Caco-2 (cell line): Measurements from ENCODE around the gene FA2H. TPM values are rescaled to one million over a fixed set of nuclear protein-coding genes. Genes with fewer than 3 reads are reported as not detected.
"Not testable (repeated sequence)": the region's sequence is repeated elsewhere in the genome, so short reads cannot be mapped to it uniquely, and the experiment has no call there.

ENCODE experiments used
- BruUV-seq: library from RNA; stranded (reverse); fragments of 400-500 nt; replicated peaks from 2 replicates; lab custom pipeline; 2021; lab: Mats Ljungman, UMichigan
- CTCF ChIA-PET: fragments of 300-600 bp; sonication (Branson Sonifier 250); formaldehyde crosslinking; loops from one replicate; lab custom pipeline; 2022; ENCODE audit warnings: antibody characterized with exemption; lab: Charles Lee
- POLR2A ChIA-PET: fragments of 300-600 bp; sonication (Branson Sonifier 250); formaldehyde crosslinking; loops from one replicate; lab custom pipeline; 2022; ENCODE audit warnings: antibody characterized with exemption; lab: Charles Lee
- DNase-seq, 2 experiments: peaks; one replicate each; pipeline versions ENCODE4 v3.0.0 to v3.0.0-alpha.2; 2020 to 2022
- H3K27me3 ChIP-seq: replicated peaks from 2 replicates; pipeline ENCODE4 v1.6.0; 2011; ENCODE audit warnings: low read length; ENCODE audit not compliant: control insufficient read depth, insufficient read depth
- H3K36me3 ChIP-seq: 2 replicates; pipeline ENCODE4 v1.5.1; 2011; ENCODE audit warnings: low read length; ENCODE audit not compliant: control insufficient read depth, insufficient read depth
- H3K4me1 ChIP-seq: fragments of 250-450 bp; sonication (Bioruptor Pico); 2 replicates; pipeline ENCODE4 v1.5.1; 2020; ENCODE audit warnings: mild to moderate bottlenecking
- H3K4me3 ChIP-seq: 2 replicates; pipeline ENCODE4 v1.5.1; 2011; ENCODE audit warnings: low read depth, mild to moderate bottlenecking, control low read depth, low read length
- H3K9me3 ChIP-seq: fragments of 250-450 bp; sonication (Bioruptor Pico); 2 replicates; pipeline ENCODE4 v1.5.1; 2020; ENCODE audit warnings: mild to moderate bottlenecking, moderate library complexity
- H3K27ac Mint-ChIP-seq: one replicate; pipeline ENCODE4 v1.8.0; 2022; ENCODE audit warnings: mixed read lengths; ENCODE audit not compliant: unreplicated experiment
- H3K27me3 Mint-ChIP-seq: one replicate; pipeline ENCODE4 v1.8.0; 2022; ENCODE audit warnings: mixed read lengths; ENCODE audit not compliant: insufficient read depth, unreplicated experiment
- H3K36me3 Mint-ChIP-seq: one replicate; pipeline ENCODE4 v1.8.0; 2022; ENCODE audit warnings: mild to moderate bottlenecking, mixed read lengths; ENCODE audit not compliant: insufficient read depth, unreplicated experiment
- H3K4me1 Mint-ChIP-seq: one replicate; pipeline ENCODE4 v1.8.0; 2022; ENCODE audit warnings: low read depth, mixed read lengths; ENCODE audit not compliant: unreplicated experiment
- H3K4me3 Mint-ChIP-seq: one replicate; pipeline ENCODE4 v1.8.0; 2022; ENCODE audit warnings: mild to moderate bottlenecking, moderate library complexity, mixed read lengths; ENCODE audit not compliant: unreplicated experiment
- H3K9me3 Mint-ChIP-seq: one replicate; pipeline ENCODE4 v1.8.0; 2022; ENCODE audit warnings: mixed read lengths; ENCODE audit not compliant: unreplicated experiment
- intact Hi-C: fragments of 100-400 bp; cut with micrococcal nuclease; formaldehyde crosslinking; loops from one replicate; pipeline ENCODE4 v1.10.0; 2022; ENCODE audit not compliant: unreplicated experiment
- total RNA-seq: library from RNA; stranded (reverse); gene quantifications from 2 replicates; pipeline ENCODE4 v1.2.3, GENCODE V29; 2022
- TF ChIP-seq, protein P1 (sequence below), 2 experiments: fragments of 200-600 bp in 1 of 2; IDR thresholded peaks; 1 replicate in 1 of 2; 2 replicates in 1 of 2; pipeline versions ENCODE4 v1.5.1 to v1.8.0; 2011 to 2022; ENCODE audit warnings: antibody characterized with exemption in 1 of 2, control low read depth in 1 of 2, inconsistent platforms in 1 of 2, low read depth in 1 of 2, low read length in 1 of 2, mild to moderate bottlenecking in 1 of 2, moderate library complexity in 1 of 2; ENCODE audit not compliant: insufficient read depth in 1 of 2, severe bottlenecking in 1 of 2, unreplicated experiment in 1 of 2

FA2H gene
- total RNA-seq, 1 experiment from 2014 or later: 21.3 TPM

DNA sequence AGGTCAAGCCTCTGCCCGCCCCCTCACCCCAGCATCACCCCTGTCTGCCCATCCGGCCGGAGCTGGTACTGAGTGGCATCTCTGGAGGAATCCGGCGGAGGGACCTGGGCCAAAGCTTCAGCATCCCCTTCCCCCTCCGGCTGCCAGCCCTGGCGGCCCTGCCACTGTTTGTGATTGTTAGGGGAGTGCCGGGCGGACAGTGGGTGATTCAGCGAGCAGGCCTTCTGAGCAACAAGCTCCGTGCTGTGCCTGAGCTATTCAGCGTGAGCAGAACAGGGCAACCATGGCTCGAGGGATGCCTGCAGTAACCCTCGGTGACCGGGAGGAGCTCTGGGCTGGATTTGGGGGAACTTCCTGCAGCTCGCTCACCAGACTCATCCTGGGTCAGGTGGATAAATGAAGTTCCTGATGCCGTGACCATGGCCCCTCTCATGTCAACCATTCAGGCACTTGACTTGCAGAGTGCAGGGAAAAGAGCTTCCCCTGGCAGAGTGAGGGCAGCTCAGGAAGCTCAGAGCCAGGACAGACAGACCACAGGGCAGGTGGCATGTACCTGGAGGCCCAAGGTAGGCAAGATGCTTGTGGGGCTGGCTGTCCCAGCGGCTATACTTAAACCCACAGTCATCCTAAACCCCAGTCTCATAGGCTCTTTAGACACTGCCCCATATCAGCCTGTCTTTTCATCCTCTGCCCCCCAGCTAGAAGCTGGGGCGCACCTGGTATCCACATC lies 49.6 kb downstream of the FA2H start:
- TF ChIP-seq, protein P1, sequence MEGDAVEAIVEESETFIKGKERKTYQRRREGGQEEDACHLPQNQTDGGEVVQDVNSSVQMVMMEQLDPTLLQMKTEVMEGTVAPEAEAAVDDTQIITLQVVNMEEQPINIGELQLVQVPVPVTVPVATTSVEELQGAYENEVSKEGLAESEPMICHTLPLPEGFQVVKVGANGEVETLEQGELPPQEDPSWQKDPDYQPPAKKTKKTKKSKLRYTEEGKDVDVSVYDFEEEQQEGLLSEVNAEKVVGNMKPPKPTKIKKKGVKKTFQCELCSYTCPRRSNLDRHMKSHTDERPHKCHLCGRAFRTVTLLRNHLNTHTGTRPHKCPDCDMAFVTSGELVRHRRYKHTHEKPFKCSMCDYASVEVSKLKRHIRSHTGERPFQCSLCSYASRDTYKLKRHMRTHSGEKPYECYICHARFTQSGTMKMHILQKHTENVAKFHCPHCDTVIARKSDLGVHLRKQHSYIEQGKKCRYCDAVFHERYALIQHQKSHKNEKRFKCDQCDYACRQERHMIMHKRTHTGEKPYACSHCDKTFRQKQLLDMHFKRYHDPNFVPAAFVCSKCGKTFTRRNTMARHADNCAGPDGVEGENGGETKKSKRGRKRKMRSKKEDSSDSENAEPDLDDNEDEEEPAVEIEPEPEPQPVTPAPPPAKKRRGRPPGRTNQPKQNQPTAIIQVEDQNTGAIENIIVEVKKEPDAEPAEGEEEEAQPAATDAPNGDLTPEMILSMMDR (IDR thresholded peaks at IDR 0.05; ENCODE audit: insufficient read depth in 1 of 2, low read depth in 1 of 2, low read length in 1 of 2, severe bottlenecking in 1 of 2, unreplicated experiment in 1 of 2): no peak
- H3K4me1 ChIP-seq: no peaks in the 10 kb centered on the region
- no peaks in the 10 kb centered on the region for H3K4me1 Mint-ChIP-seq
- CTCF ChIA-PET: interaction anchor here (0.7 to 2.4 kb wide), 3 partner anchors 12 to 88 kb away, joined by 3 to 7 read pairs (median 3); partner anchors contain the start of gene FA2H
- H3K27ac Mint-ChIP-seq: no peak overlapping the region
- peaks cover 10% of the 10 kb centered on the region; the same call in 1 of the 2 replicates for H3K9me3 ChIP-seq
- POLR2A ChIA-PET: no interaction called here
- intact Hi-C loops: no loop called here
- no peak overlapping the region for H3K4me3 ChIP-seq
- BruUV-seq: no TSS peak
- H3K36me3 Mint-ChIP-seq: no peaks in the 10 kb centered on the region
- H3K27me3 ChIP-seq: no peaks in the 10 kb centered on the region
- no peaks in the 10 kb centered on the region; the same call in 1 of the 2 replicates for H3K36me3 ChIP-seq
- no peak overlapping the region for H3K4me3 Mint-ChIP-seq
- H3K9me3 Mint-ChIP-seq: peaks cover 14% of the 10 kb centered on the region
- no peaks in the 10 kb centered on the region for H3K27me3 Mint-ChIP-seq
- no peak for DNase-seq

DNA sequence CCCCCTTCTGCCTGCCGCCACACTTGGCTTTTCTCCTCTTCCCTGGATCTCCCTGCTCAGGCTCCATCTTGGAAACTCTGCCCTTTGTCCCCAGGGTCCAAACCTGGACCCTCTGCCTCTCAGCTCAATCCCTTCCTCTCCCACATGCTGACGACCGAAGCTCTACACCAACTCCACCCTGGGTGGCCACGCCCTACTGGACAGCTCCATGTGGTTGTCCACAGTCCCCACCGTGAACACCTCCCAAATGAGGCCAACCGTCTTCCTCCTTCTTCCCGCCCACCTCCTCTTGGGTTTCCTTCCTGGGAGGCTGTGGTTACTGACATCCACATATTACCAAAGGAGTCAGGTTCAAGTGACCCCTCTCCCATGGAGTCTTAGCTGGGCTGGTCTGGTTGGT lies 51.4 kb downstream of the FA2H start:
- TF ChIP-seq, protein P1 (IDR thresholded peaks at IDR 0.05; ENCODE audit: insufficient read depth in 1 of 2, low read depth in 1 of 2, low read length in 1 of 2, severe bottlenecking in 1 of 2, unreplicated experiment in 1 of 2): no peak
- Mint-ChIP-seq H3K4me3 (no peak overlapping the region), H3K27ac (no peak overlapping the region), H3K9me3 (peaks cover 14% of the 10 kb centered on the region), H3K36me3 (no peaks in the 10 kb centered on the region), H3K27me3 (no peaks in the 10 kb centered on the region), H3K4me1 (no peaks in the 10 kb centered on the region)
- Histone ChIP-seq H3K36me3 (no peaks in the 10 kb centered on the region; the same call in 1 of the 2 replicates), H3K9me3 (peaks cover 10% of the 10 kb centered on the region; the same call in 1 of the 2 replicates), H3K4me3 (no peak overlapping the region), H3K4me1 (no peaks in the 10 kb centered on the region), H3K27me3 (no peaks in the 10 kb centered on the region)
- CTCF ChIA-PET: interaction anchor here (0.7 to 2.4 kb wide), 3 partner anchors 9 to 418 kb away, joined by 3 to 7 read pairs (median 5); partner anchors contain the start of gene FA2H
- intact Hi-C loops: no loop called here
- POLR2A ChIA-PET: interaction anchor here (0.5 kb wide), 1 partner anchor 57 kb away, joined by 8 read pairs; the partner anchor contains the start of gene RFWD3
- BruUV-seq: no TSS peak
- DNase-seq: no peak

DNA sequence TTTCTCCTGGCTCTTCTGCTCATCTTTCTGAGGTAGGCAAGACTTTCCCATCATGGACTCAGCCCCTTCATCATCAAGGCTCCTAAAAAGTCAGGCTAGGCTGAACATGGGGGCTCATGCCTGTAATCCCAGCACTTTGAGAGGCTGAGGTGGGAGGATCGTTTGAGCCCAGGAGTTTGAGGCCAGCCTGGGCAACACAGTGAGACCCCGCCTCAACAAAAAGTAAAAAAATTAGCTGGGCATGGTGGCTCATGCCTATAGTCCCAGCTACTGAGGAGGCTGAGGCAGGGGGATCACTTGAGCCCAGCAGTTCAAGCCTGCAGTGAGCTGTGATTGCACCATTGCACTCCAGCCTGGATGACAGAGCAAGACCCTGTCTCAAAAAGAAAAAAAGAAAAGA lies 52.5 kb downstream of the FA2H start:
- POLR2A ChIA-PET, H3K36me3 ChIP-seq, H3K27me3 Mint-ChIP-seq, DNase-seq, H3K27me3 ChIP-seq, H3K9me3 ChIP-seq, H3K27ac Mint-ChIP-seq, CTCF ChIA-PET, H3K9me3 Mint-ChIP-seq, H3K4me3 ChIP-seq, H3K4me3 Mint-ChIP-seq, BruUV-seq, H3K36me3 Mint-ChIP-seq, H3K4me1 ChIP-seq, intact Hi-C loops, H3K4me1 Mint-ChIP-seq: not testable (repeated sequence)
